Measurements from ENCODE around the gene NRXN3.

DNA sequence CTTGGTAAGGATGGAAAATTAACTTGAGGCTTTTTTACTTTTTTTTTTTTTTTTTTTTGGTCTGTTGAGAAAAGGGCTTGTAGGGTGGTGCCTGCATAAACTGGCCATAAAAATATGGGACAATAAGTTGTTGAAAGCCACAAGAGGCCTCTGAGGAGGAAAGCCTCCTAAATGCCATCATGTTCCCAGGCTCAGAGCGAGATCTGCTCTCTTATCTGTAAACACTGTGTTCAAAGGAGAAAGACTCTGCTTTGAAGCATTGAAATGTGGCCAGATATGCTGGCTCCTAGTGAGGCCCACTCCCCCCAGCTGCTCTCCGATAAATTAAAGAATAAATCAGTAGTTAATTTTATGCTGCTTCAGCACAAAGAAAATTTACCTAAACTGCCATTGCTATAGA lies 1536.2 kb downstream of the NRXN3 start:
- TF ChIP-seq EZH2phosphoT487 (IDR thresholded peaks at IDR 0.05; ENCODE audit: insufficient read depth, low read depth) (no peak), EZH2 (IDR thresholded peaks at IDR 0.05; ENCODE audit: insufficient read depth, poor library complexity, severe bottlenecking) (no peak)
